NB4 (cell line): ENCODE data around the gene PLN.

Source experiments
- DNase-seq: peaks from one replicate; pipeline ENCODE4 v3.0.0; 2010; ENCODE audit warnings: low read depth
- H3K4me3 ChIP-seq: one replicate; pipeline ENCODE4 v1.5.1; 2011; ENCODE audit warnings: mild to moderate bottlenecking, low read depth, low read length, moderate library complexity
- MYC ChIP-seq: IDR thresholded peaks from 2 replicates; pipeline ENCODE4 v1.6.1; 2011; ENCODE audit warnings: low read depth, low read length
- POLR2A ChIP-seq: IDR thresholded peaks from 2 replicates; pipeline ENCODE4 v1.6.1; 2011; ENCODE audit warnings: mild to moderate bottlenecking; ENCODE audit not compliant: insufficient read length; ENCODE audit errors: extremely low read depth
- TF ChIP-seq, protein P1 (sequence below): IDR thresholded peaks from 2 replicates; pipeline ENCODE4 v1.6.1; 2011; ENCODE audit warnings: low read depth, low read length
- TF ChIP-seq, protein P2 (sequence below): IDR thresholded peaks from one replicate; pipeline ENCODE4 v1.5.1; 2012; ENCODE audit warnings: low read depth, low read length

Gene PLN

DNA sequence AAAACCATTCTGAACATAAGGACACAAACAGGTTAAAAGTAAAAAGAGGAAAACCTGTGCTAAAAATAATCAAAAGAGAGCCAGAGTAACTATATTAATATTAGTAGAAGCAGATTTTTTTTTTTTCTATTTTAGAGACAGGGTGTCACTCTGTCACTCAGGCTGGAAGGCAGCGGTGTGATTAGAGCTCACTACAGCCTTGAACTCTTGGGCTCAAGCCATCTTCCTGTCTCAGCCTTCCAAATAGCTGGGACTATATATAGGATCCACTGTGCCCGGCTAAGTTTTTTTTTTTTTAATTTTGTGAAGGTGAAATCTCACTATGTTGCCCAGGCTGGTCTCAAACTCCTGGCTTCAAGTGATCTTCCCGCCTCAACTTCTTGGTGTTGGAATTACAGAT lies 33.4 kb upstream of the PLN start:
- no peak for DNase-seq
- no peak overlapping the region for H3K4me3 ChIP-seq
- TF ChIP-seq MYC (no peak), POLR2A (no peak)
- TF ChIP-seq, protein P1, sequence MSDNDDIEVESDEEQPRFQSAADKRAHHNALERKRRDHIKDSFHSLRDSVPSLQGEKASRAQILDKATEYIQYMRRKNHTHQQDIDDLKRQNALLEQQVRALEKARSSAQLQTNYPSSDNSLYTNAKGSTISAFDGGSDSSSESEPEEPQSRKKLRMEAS: no peak
- TF ChIP-seq, protein P2, sequence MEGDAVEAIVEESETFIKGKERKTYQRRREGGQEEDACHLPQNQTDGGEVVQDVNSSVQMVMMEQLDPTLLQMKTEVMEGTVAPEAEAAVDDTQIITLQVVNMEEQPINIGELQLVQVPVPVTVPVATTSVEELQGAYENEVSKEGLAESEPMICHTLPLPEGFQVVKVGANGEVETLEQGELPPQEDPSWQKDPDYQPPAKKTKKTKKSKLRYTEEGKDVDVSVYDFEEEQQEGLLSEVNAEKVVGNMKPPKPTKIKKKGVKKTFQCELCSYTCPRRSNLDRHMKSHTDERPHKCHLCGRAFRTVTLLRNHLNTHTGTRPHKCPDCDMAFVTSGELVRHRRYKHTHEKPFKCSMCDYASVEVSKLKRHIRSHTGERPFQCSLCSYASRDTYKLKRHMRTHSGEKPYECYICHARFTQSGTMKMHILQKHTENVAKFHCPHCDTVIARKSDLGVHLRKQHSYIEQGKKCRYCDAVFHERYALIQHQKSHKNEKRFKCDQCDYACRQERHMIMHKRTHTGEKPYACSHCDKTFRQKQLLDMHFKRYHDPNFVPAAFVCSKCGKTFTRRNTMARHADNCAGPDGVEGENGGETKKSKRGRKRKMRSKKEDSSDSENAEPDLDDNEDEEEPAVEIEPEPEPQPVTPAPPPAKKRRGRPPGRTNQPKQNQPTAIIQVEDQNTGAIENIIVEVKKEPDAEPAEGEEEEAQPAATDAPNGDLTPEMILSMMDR: no peak

DNA sequence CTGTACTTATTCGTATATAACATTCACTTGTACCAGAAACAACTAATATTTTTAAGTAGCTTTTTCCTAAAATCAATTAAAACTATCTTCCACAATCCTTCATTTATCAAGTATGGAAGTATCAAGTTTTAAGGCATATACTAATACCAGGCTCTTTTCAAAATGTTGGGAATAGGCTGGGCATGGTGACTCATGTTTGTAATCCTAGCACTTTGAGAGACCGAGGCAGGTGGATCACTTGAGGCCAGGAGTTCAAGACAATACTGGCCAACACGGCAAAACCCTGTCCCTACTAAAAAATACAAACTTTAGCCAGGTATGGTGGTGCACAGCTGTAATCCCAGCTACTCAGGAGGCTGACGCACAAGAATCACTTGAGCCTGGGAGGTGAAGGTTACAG lies 25.7 kb upstream of the PLN start:
- DNase-seq: no peak
- H3K4me3 ChIP-seq: no peak overlapping the region
- TF ChIP-seq, protein P2: no peak
- no peak for TF ChIP-seq MYC

- DNase-seq: no peak
- TF ChIP-seq, protein P1: no peak
- no peak for TF ChIP-seq MYC
- no peak for TF ChIP-seq POLR2A
- TF ChIP-seq, protein P2: no peak
- no peak overlapping the region for H3K4me3 ChIP-seq
Measured at GRCh38 chr6:118523216-118523615, 24.9 kb upstream of the PLN start.

GRCh38 chr6:118524686-118525085 lies 23.4 kb upstream of the PLN start:
- no peak overlapping the region for H3K4me3 ChIP-seq
- no peak for TF ChIP-seq POLR2A
- TF ChIP-seq, protein P2: no peak
- no peak for TF ChIP-seq MYC
- TF ChIP-seq, protein P1: no peak
- no peak for DNase-seq

GRCh38 chr6:118525913-118526780 lies 21.9 kb upstream of the PLN start:
- TF ChIP-seq, protein P1: no peak
- no peak for TF ChIP-seq MYC
- TF ChIP-seq POLR2A: no peak
- TF ChIP-seq, protein P2: no peak

GRCh38 chr6:118528129-118528528 lies 20.0 kb upstream of the PLN start:
- TF ChIP-seq POLR2A (no peak), MYC (no peak)
- TF ChIP-seq, protein P2: no peak
- TF ChIP-seq, protein P1: no peak
- DNase-seq: no peak
- H3K4me3 ChIP-seq: no peak overlapping the region

More at GRCh38 chr6:118525913-118526780, 21.9 kb upstream of the PLN start:
- no peak overlapping the region for H3K4me3 ChIP-seq
- no peak for DNase-seq
